Activated CD8-positive, alpha-beta memory T cell treated with anti-CD3 and anti-CD28 coated beads for 1 hour (primary cell): ENCODE results near the gene ADAM21.
"Not testable (repeated sequence)": the region's sequence is repeated elsewhere in the genome, so short reads cannot be mapped to it uniquely, and the experiment has no call there.

Experiments
- DNase-seq, 2 donors: peaks; one replicate each; pipeline ENCODE4 v3.0.0-alpha.2; 2020; ENCODE audit warnings: low read depth in 1 of 2; ENCODE audit errors: extremely low read depth in 1 of 2

The ADAM21 gene

GRCh38 chr14:70475459-70475858, 23.5 kb downstream of the ADAM21 start:
- not testable (repeated sequence) for DNase-seq

DNA sequence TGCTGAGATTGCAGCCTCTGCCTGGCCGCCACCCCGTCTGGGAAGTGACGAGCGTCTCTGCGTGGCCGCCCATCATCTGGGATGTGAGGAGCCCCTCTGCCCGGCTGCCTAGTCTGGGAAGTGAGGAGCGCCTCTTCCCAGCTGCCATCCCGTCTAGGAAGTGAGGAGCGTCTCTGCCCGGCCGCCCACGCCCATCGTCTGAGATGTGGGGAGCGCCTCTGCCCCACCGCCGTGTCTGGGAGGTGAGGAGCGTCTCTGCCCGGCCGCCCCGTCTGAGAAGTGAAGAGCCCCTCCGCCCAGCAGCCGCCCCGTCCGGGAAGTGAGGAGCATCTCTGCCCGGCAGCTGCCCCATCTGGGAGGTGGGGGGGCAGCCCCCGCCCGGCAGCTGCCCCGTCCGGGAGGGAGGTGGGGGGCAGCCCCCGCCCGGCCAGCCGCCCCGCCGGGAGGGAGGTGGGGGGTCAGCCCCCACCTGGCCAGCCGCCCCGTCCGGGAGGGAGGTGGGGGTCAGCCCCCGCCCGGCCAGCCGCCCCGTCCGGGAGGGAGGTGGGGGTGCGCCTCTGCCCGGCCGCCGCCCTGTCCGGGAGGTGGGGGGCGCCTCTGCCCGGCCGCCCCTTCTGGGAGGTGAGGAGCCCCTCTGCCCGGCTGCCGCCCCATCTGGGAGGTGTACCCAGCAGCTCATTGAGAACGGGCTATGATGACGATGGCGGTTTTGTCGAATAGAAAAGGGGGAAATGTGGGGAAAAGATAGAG, 25.6 kb downstream of the ADAM21 start:
- not testable (repeated sequence) for DNase-seq

- no peak for DNase-seq
These were observed 37.7 kb downstream of the ADAM21 start for GRCh38 chr14:70489579-70490200.

DNA sequence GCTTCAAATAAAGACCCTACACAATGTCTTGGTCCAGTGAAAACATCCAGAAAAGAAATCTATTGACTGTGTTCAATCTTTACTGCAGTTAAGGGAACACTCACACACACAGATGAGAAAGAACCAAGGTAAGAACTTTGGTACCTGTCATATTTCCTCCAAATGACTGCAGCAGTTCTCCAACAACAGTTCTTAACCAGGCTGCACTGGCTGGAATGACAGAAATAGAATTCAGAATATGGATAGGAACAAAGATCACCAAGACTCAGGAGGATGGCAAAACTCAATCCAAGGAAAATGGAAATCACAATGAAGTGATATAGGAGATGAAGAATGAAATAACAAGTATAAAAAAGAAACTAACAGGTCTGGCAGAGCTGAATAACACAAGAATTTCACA, 46.2 kb downstream of the ADAM21 start:
- DNase-seq, result no peak
